RWPE2 (cell line): ENCODE measurements around the gene RARRES1.

ENCODE experiments used
- ATAC-seq: fragments of 200-7000 bp; cut with Tn5 transposase; 3 replicates; pipeline ENCODE4 v1.9.1; 2021; ENCODE audit warnings: low read depth
- DNase-seq: peaks from one replicate; pipeline ENCODE4 v3.0.0-alpha.2; 2020; ENCODE audit warnings: low spot score
- H3K27ac ChIP-seq: fragments of 450-650 bp; 2 replicates; pipeline ENCODE4 v1.5.1; 2017; ENCODE audit warnings: mild to moderate bottlenecking; ENCODE audit not compliant: poor library complexity, severe bottlenecking
- H3K27me3 ChIP-seq: fragments of 250-450 bp; sonication (Bioruptor Pico); 2 replicates; pipeline ENCODE4 v1.5.1; 2021; ENCODE audit warnings: mild to moderate bottlenecking, moderate library complexity; ENCODE audit not compliant: insufficient read depth, poor library complexity, severe bottlenecking
- H3K36me3 ChIP-seq: fragments of 250-450 bp; sonication (Bioruptor Pico); 2 replicates; pipeline ENCODE4 v1.5.1; 2020; ENCODE audit warnings: low read depth, mild to moderate bottlenecking, moderate library complexity
- H3K4me1 ChIP-seq: fragments of 250-450 bp; sonication (Bioruptor Pico); 2 replicates; pipeline ENCODE4 v1.5.1; 2021; ENCODE audit warnings: mild to moderate bottlenecking, moderate library complexity; ENCODE audit not compliant: insufficient read depth, poor library complexity, severe bottlenecking
- H3K4me3 ChIP-seq: fragments of 250-450 bp; sonication (Bioruptor Pico); 2 replicates; pipeline ENCODE4 v1.5.1; 2021; ENCODE audit warnings: mild to moderate bottlenecking, moderate library complexity; ENCODE audit not compliant: severe bottlenecking
- H3K9me3 ChIP-seq: fragments of 250-450 bp; sonication (Bioruptor Pico); 2 replicates; pipeline ENCODE4 v1.5.1; 2021; ENCODE audit warnings: mild to moderate bottlenecking, moderate library complexity; ENCODE audit not compliant: severe bottlenecking
- CTCF ChIP-seq: fragments of 450-650 bp; IDR thresholded peaks from one replicate; pipeline ENCODE4 v1.5.1; 2017; ENCODE audit warnings: mild to moderate bottlenecking, moderate library complexity; ENCODE audit not compliant: poor library complexity, severe bottlenecking

The RARRES1 gene

GRCh38 chr3:158725348-158726011 lies 6.8 kb downstream of the RARRES1 start:
- H3K4me1 ChIP-seq = peaks cover 25% of the 10 kb centered on the region
- H3K4me3 ChIP-seq = no peak overlapping the region
- H3K9me3 ChIP-seq = no peaks in the 10 kb centered on the region
- no peak for TF ChIP-seq CTCF
- H3K27ac ChIP-seq = peak overlapping the region; percentile 36
- H3K27me3 ChIP-seq = no peaks in the 10 kb centered on the region
- no peaks in the 10 kb centered on the region for H3K36me3 ChIP-seq
- no peak for DNase-seq
- peak; percentile 88 for ATAC-seq

GRCh38 chr3:158723991-158724390 lies 8.3 kb downstream of the RARRES1 start:
- Histone ChIP-seq H3K9me3 (no peaks in the 10 kb centered on the region), H3K4me3 (no peak overlapping the region), H3K4me1 (peaks cover 26% of the 10 kb centered on the region), H3K36me3 (no peaks in the 10 kb centered on the region), H3K27ac (no peak overlapping the region), H3K27me3 (no peaks in the 10 kb centered on the region)
- no peak for TF ChIP-seq CTCF
- ATAC-seq (no peak), DNase-seq (no peak)

GRCh38 chr3:158722108-158722507 lies 10.1 kb downstream of the RARRES1 start:
- no peak for DNase-seq
- Histone ChIP-seq H3K27me3 (no peaks in the 10 kb centered on the region), H3K4me3 (no peak overlapping the region), H3K27ac (no peak overlapping the region), H3K36me3 (no peaks in the 10 kb centered on the region), H3K9me3 (no peaks in the 10 kb centered on the region), H3K4me1 (peaks cover 36% of the 10 kb centered on the region)
- no peak for TF ChIP-seq CTCF
- ATAC-seq = no peak

GRCh38 chr3:158718490-158719170 lies 13.6 kb downstream of the RARRES1 start:
- Histone ChIP-seq H3K4me3 (no peak overlapping the region), H3K9me3 (no peaks in the 10 kb centered on the region), H3K27me3 (no peaks in the 10 kb centered on the region), H3K27ac (no peak overlapping the region), H3K4me1 (peaks cover 25% of the 10 kb centered on the region), H3K36me3 (no peaks in the 10 kb centered on the region)
- no peak for TF ChIP-seq CTCF
- DNase-seq (peak; percentile 71), ATAC-seq (peak; percentile 86)

- Histone ChIP-seq H3K4me1 (peaks cover 16% of the 10 kb centered on the region), H3K27me3 (no peaks in the 10 kb centered on the region), H3K27ac (no peak overlapping the region), H3K36me3 (peaks cover 7% of the 10 kb centered on the region), H3K4me3 (no peak overlapping the region), H3K9me3 (no peaks in the 10 kb centered on the region)
- no peak for ATAC-seq
- no peak for TF ChIP-seq CTCF
- no peak for DNase-seq
Observed at GRCh38 chr3:158717576-158717975, 14.7 kb downstream of the RARRES1 start.
